Activated naive CD4-positive, alpha-beta T cell treated with anti-CD3 and anti-CD28 coated beads, Interleukin-2, amount 50 U/mL, for 24 hours (primary cell): Measurements from ENCODE around the gene GLIS1.
"Not testable (repeated sequence)": the region's sequence is repeated elsewhere in the genome, so short reads cannot be mapped to it uniquely, and the experiment has no call there.

ENCODE experiments used
- H3K27ac Mint-ChIP-seq: one replicate; pipeline ENCODE4 v1.8.0; 2021; ENCODE audit warnings: mild to moderate bottlenecking, mixed read lengths
- H3K27me3 Mint-ChIP-seq: one replicate; pipeline ENCODE4 v1.8.0; 2021; ENCODE audit warnings: mixed read lengths
- H3K36me3 Mint-ChIP-seq: one replicate; pipeline ENCODE4 v1.8.0; 2021; ENCODE audit warnings: mixed read lengths
- H3K4me1 Mint-ChIP-seq: one replicate; pipeline ENCODE4 v1.8.0; 2021; ENCODE audit warnings: mixed read lengths
- H3K4me3 Mint-ChIP-seq: one replicate; pipeline ENCODE4 v1.8.0; 2021; ENCODE audit warnings: mild to moderate bottlenecking, mixed read lengths
- H3K9me3 Mint-ChIP-seq: one replicate; pipeline ENCODE4 v1.8.0; 2021; ENCODE audit warnings: mixed read lengths

Gene GLIS1

DNA sequence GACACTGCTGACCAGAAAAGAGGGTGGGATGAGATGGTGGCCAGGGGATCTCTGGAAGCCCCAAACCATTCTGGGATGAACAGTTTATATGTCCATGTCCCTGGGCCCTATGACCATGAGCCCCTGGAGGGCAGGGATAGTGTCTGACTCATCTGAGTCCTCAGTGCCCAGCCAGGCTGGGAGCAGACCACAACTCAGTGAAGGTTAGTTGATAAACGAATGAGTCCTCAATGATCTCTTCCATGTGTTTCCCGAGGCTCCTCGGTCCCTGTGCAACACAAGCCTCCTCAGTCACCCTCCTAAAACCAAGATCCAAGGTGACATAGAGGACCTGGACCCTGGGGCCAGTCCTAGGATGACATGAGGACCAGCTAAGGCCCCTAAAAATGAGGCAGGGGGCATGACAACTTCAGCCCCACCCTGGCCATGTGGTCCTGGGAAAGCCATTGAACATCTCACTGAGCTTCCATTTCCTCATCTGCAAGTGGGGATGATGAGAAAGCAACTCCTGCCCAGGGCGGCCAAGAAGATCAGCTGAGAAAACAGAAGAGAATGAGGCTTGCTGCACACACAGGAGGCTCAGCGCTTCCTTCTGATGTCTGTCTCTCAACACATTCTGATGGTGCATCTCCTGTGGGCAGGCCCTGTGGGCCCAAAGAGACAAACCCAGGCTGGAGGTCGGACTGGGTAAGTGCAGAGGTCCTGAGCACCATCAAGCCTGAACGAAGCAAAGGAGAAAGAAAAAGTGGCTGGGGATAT lies 86.3 kb downstream of the GLIS1 start:
- Mint-ChIP-seq H3K9me3 (no peaks in the 10 kb centered on the region), H3K27ac (no peak overlapping the region), H3K4me1 (no peaks in the 10 kb centered on the region), H3K27me3 (peaks cover 3% of the 10 kb centered on the region), H3K36me3 (no peaks in the 10 kb centered on the region), H3K4me3 (no peak overlapping the region)

DNA sequence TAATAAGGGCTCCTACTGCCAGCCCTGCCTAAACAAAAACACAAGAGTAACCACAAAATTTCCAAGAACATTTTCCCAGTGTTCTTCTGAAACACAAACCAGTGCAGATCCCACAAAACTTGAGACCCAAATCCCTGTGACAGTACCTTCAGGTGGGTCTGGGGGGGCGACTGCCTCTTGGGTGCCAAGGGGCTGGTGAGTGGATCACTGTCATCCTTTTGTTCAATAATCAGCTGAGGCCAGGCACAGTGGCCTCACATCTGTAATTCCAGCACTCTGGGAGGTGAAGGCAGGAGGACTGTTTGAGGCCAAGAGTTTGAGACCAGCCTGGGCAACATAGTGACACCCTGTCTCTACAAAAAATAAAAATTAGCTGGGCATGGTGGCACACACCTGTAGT lies 87.6 kb downstream of the GLIS1 start:
- no peak overlapping the region for H3K4me3 Mint-ChIP-seq
- no peak overlapping the region for H3K27ac Mint-ChIP-seq
- H3K36me3 Mint-ChIP-seq = no peaks in the 10 kb centered on the region
- no peaks in the 10 kb centered on the region for H3K4me1 Mint-ChIP-seq
- H3K27me3 Mint-ChIP-seq = peaks cover 1% of the 10 kb centered on the region
- H3K9me3 Mint-ChIP-seq = no peaks in the 10 kb centered on the region

DNA sequence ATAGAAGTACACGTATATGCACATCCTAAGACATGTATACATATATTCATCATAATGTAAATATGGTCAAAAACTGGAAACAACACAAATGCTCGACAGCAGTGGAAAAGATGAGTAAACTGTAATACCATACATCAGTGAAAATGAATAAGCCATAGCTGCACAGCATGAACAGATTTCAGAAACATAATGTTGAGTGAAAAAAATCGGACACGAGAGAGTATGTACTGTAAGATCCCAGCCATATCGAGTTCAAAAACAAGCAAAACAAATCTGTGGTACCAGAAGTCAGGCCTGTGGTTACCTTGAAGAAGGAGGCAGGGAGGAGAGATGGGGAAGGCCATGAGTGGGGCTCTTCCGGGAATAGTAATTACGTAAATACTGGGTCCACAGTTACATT lies 90.4 kb downstream of the GLIS1 start:
- Mint-ChIP-seq H3K27ac (no peak overlapping the region), H3K4me3 (no peak overlapping the region), H3K9me3 (no peaks in the 10 kb centered on the region), H3K4me1 (no peaks in the 10 kb centered on the region), H3K36me3 (no peaks in the 10 kb centered on the region), H3K27me3 (peaks cover 2% of the 10 kb centered on the region)

GRCh38 chr1:53647915-53648314 lies 91.0 kb downstream of the GLIS1 start:
- not testable (repeated sequence) for H3K9me3 Mint-ChIP-seq, H3K4me3 Mint-ChIP-seq, H3K4me1 Mint-ChIP-seq, H3K27ac Mint-ChIP-seq, H3K36me3 Mint-ChIP-seq, H3K27me3 Mint-ChIP-seq

GRCh38 chr1:53646732-53647131 lies 92.2 kb downstream of the GLIS1 start:
- no peaks in the 10 kb centered on the region for H3K9me3 Mint-ChIP-seq
- no peak overlapping the region for H3K27ac Mint-ChIP-seq
- H3K4me3 Mint-ChIP-seq = no peak overlapping the region
- peaks cover 2% of the 10 kb centered on the region for H3K27me3 Mint-ChIP-seq
- H3K36me3 Mint-ChIP-seq = no peaks in the 10 kb centered on the region
- no peaks in the 10 kb centered on the region for H3K4me1 Mint-ChIP-seq

- H3K36me3 Mint-ChIP-seq = no peaks in the 10 kb centered on the region
- no peaks in the 10 kb centered on the region for H3K4me1 Mint-ChIP-seq
- no peak overlapping the region for H3K4me3 Mint-ChIP-seq
- peaks cover 2% of the 10 kb centered on the region for H3K27me3 Mint-ChIP-seq
- no peaks in the 10 kb centered on the region for H3K9me3 Mint-ChIP-seq
- H3K27ac Mint-ChIP-seq = no peak overlapping the region
These were observed 93.3 kb downstream of the GLIS1 start for GRCh38 chr1:53645690-53646078.

DNA sequence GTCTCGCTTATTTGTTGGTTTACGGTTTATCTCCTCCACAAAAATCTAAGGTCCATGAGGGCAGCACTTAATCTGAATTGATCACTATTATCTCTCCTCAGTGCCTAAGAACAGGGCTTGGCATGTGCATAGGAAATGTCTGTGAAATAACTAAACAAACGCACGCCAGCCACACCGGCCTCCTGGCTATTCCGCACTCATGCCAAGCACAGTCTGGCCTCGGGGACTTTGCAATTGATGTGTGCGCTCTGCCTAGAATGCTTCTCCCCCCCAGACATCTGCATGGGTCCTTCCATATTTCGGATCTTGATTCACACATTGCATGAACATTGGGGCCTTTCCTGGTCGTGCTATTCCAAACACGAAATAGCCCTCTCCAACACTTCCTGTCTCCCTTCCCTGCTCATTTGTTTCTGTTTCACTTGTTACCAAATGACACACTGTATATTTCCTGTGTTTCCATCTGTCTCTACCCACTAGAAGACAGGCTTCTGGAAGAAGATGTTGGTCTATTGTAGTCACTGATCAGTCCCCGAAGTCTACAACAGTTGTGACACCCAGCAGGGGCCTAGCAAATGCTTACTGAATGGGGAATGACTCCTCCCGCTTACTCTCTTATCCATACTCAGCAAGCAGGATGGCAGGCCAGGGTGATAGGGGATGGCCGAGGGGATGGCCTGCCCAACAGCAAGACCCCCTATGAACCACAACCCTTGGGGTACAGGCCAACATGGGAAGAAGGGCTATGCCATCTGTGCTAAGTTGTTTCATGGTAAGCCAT lies 93.9 kb downstream of the GLIS1 start:
- Mint-ChIP-seq H3K4me3 (no peak overlapping the region), H3K9me3 (no peaks in the 10 kb centered on the region), H3K36me3 (no peaks in the 10 kb centered on the region), H3K4me1 (no peaks in the 10 kb centered on the region), H3K27me3 (peaks cover 2% of the 10 kb centered on the region), H3K27ac (no peak overlapping the region)

- no peaks in the 10 kb centered on the region for H3K4me1 Mint-ChIP-seq
- no peaks in the 10 kb centered on the region for H3K36me3 Mint-ChIP-seq
- no peak overlapping the region for H3K27ac Mint-ChIP-seq
- no peak overlapping the region for H3K4me3 Mint-ChIP-seq
- H3K27me3 Mint-ChIP-seq = peaks cover 2% of the 10 kb centered on the region
- no peaks in the 10 kb centered on the region for H3K9me3 Mint-ChIP-seq
These were observed 94.5 kb downstream of the GLIS1 start for GRCh38 chr1:53644496-53644895.

- Mint-ChIP-seq H3K9me3 (no peaks in the 10 kb centered on the region), H3K4me3 (no peak overlapping the region), H3K4me1 (no peaks in the 10 kb centered on the region), H3K27me3 (peaks cover 2% of the 10 kb centered on the region), H3K36me3 (no peaks in the 10 kb centered on the region), H3K27ac (no peak overlapping the region)
These were observed 95.0 kb downstream of the GLIS1 start for GRCh38 chr1:53643881-53644390.

DNA sequence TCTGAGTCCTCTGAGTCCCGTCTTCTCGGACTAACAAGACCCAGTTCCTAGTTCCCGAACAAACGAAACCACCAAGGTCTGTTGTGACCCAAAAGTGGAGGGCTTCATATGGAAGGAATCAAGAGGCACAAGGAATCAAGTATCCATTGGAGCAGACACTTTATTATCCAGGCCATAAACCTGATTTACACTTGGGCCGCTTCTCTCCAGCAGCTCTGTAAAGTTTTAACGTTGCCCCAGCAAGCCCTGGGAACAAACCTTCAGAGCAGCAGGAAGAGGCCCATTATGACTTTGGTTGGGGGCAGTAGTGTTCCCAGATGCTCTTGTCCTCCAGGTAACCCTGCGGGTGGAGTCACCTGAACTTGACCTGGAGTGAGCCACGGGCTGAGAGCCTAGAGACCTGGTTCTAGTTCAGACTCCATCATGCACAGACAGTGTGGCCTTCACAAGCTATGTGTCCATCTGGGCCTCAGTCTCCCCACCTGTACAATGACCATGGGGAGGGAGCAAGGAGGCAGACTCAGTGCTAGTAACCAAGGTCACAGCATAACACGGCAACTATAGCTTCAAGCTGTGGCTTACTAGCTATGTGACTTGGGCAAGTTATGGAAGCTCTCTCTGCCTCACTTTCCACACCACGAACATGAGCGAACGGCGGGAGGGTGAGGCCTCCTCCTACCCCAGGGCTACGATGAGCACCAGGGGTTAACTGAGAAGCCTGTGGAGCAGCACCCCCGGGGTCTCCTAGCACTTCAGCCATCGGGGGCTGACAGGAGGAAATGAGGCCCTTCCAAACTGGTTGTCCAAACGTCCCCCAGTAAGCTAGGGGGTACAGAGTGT lies 95.7 kb downstream of the GLIS1 start:
- no peak overlapping the region for H3K4me3 Mint-ChIP-seq
- peaks cover 2% of the 10 kb centered on the region for H3K27me3 Mint-ChIP-seq
- H3K36me3 Mint-ChIP-seq = no peaks in the 10 kb centered on the region
- no peaks in the 10 kb centered on the region for H3K9me3 Mint-ChIP-seq
- no peaks in the 10 kb centered on the region for H3K4me1 Mint-ChIP-seq
- no peak overlapping the region for H3K27ac Mint-ChIP-seq

- Mint-ChIP-seq H3K9me3 (no peaks in the 10 kb centered on the region), H3K4me3 (no peak overlapping the region), H3K36me3 (no peaks in the 10 kb centered on the region), H3K27me3 (peaks cover 2% of the 10 kb centered on the region), H3K4me1 (no peaks in the 10 kb centered on the region), H3K27ac (no peak overlapping the region)
These were observed 96.4 kb downstream of the GLIS1 start for GRCh38 chr1:53642607-53643006.

DNA sequence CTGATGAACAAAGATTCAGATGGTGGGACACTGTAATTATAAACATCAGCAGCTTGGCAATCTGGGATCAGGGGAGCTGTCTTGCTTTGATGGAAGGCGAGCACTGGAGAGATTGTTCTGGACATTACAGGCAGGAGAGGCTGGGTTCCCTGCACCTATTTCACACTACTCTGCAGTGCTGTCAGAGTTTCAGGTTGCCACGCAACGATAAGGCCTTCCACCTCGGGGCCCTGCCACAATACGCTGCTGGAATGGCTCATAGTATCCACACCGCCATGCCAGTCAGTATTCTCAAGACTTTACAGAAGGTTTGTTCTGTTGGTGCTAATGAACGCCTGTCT lies 96.8 kb downstream of the GLIS1 start:
- Mint-ChIP-seq H3K4me1 (no peaks in the 10 kb centered on the region), H3K9me3 (no peaks in the 10 kb centered on the region), H3K27me3 (peaks cover 2% of the 10 kb centered on the region), H3K27ac (no peak overlapping the region), H3K36me3 (no peaks in the 10 kb centered on the region), H3K4me3 (no peak overlapping the region)

DNA sequence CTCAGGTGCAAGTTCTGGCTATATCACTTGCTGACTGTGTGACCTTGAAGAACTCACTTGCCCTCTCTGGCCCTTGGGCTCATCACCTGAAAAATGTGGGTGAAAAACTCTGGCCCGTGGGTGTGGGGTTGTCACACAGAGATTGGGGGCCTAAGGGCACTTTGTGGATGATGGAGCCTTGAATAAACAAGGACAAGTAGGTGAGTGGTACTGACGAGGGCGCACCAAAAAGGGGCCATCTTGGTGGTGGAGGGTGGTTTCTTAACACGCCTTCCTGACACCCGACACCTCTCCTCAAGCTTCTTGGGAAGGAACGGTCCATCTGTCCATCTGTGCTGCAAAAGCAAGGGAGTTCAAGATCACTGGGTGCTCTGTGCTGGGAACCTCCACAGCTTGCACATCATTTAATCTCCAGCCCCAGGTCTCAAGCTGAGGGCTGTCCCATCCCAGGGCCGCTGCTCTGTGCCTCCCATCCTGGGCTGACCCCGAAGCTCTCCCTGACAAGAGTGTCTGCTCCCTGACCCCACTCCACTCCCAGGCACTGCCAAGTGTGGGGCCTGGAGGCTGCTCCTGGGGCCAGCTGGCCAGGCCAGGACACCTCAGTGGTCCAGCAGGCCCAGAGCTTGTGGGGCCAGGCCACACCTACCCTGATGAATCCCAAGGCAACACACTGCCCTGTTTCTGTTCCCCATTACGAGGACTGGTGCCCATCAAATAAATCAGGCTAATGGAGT lies 97.3 kb downstream of the GLIS1 start:
- H3K27me3 Mint-ChIP-seq = peaks cover 2% of the 10 kb centered on the region
- H3K4me3 Mint-ChIP-seq = no peak overlapping the region
- H3K27ac Mint-ChIP-seq = no peak overlapping the region
- H3K36me3 Mint-ChIP-seq = no peaks in the 10 kb centered on the region
- H3K9me3 Mint-ChIP-seq = no peaks in the 10 kb centered on the region
- H3K4me1 Mint-ChIP-seq = no peaks in the 10 kb centered on the region

- Mint-ChIP-seq H3K27me3 (peaks cover 2% of the 10 kb centered on the region), H3K4me1 (no peaks in the 10 kb centered on the region), H3K27ac (no peak overlapping the region), H3K36me3 (no peaks in the 10 kb centered on the region), H3K4me3 (no peak overlapping the region), H3K9me3 (no peaks in the 10 kb centered on the region)
These were observed 98.3 kb downstream of the GLIS1 start for GRCh38 chr1:53640701-53641075.

- Mint-ChIP-seq H3K4me1 (no peaks in the 10 kb centered on the region), H3K4me3 (no peak overlapping the region), H3K9me3 (no peaks in the 10 kb centered on the region), H3K27ac (no peak overlapping the region), H3K36me3 (no peaks in the 10 kb centered on the region), H3K27me3 (no peaks in the 10 kb centered on the region)
These were observed 98.8 kb downstream of the GLIS1 start for GRCh38 chr1:53639996-53640700.
